ENCODE data around the gene RHEBL1. TPM values are rescaled to one million over a fixed set of nuclear protein-coding genes. Genes with fewer than 3 reads are reported as not detected.
A peak's percentile ranks its signal among the peaks of the same experiment; 100 is the strongest.

RHEBL1 gene
- total and polyA plus RNA-seq, 2 of the 4 experiments (the other 2 are of a cell fraction), result 0.62 to 0.72 TPM

DNA sequence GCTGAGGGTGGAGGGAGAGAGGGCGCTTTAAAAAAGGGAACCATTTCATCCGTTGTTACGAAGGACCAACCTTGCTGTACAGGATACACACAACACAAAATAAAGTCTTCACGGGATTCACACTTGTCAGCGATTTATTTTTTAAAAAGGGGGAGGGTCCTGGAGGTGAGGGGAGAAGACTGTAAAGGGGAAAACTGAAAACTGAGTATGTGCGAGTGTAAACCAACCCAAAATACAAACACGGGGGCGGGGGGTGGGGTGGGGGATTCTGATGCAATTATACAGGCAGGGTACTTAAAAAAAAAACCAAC is 50.7 kb downstream of the RHEBL1 start:
- H3K9me3 ChIP-seq (ENCODE audit: control insufficient read depth, insufficient read depth, low read length), result no peaks in the 10 kb centered on the region
- H3K27me3 ChIP-seq (ENCODE audit: control insufficient read depth, insufficient read depth, low read length), result no peaks in the 10 kb centered on the region
- POLR2A ChIA-PET (ENCODE audit: unreplicated experiment), result no interaction called here
- H3K4me1 ChIP-seq (ENCODE audit: control insufficient read depth, insufficient read depth, low read length), result peaks cover 3% of the 10 kb centered on the region
- H4K5ac ChIP-seq (ENCODE audit: low read depth, low read length), result peak overlapping the region; percentile 97
- peak; percentile 3 for ATAC-seq (ENCODE audit: low read depth)
- WGBS, 2 experiments (ENCODE audit: extremely low coverage in 2 of 2, insufficient read length in 1 of 2), result no CpG with 5 or more reads among the region's 8 CpGs
- in situ Hi-C loops (cut with MboI; ENCODE audit: low sequenced_read_pairs), result no loop called here
- peak overlapping the region; percentile 96 for H2AK5ac ChIP-seq (ENCODE audit: low read depth, low read length)
- intact Hi-C loops (cut with micrococcal nuclease), result no loop called here
- CTCF ChIA-PET, result interaction anchor here (0.6 to 1.3 kb wide), 2 partner anchors 20 to 224 kb away, joined by 3 read pairs; no protein-coding TSS in a partner anchor
- H3K9me1 ChIP-seq (ENCODE audit: insufficient read depth, low read length), result peaks cover 4% of the 10 kb centered on the region
- H3K36me3 ChIP-seq (ENCODE audit: control insufficient read depth, insufficient read depth, low read length), result peaks cover 29% of the 10 kb centered on the region
- peaks cover 8% of the 10 kb centered on the region; the same call in 1 of the 2 replicates for H4K20me1 ChIP-seq (ENCODE audit: insufficient read depth, low read length)
- dilution Hi-C loops (cut with HindIII; ENCODE audit: low sequenced_read_pairs, unreplicated experiment), result no loop called here
- H2BK15ac ChIP-seq (ENCODE audit: low read depth, low read length), result peak overlapping the region; percentile 57; the same call in 1 of the 3 replicates
- H3K23ac ChIP-seq (ENCODE audit: low read depth, low read length), result peak overlapping the region; percentile 94
- H3K18ac ChIP-seq (ENCODE audit: low read depth, low read length), result peak overlapping the region; percentile 65
- no TSS peak for BruUV-seq (replicated peaks)
- DNase-seq, result no peak
- peak overlapping the region; percentile 93 for H2AFZ ChIP-seq (replicated peaks; ENCODE audit: low read length, poor library complexity)
- peak overlapping the region; percentile 54; the same call in 1 of the 2 replicates for H2BK120ac ChIP-seq (ENCODE audit: low read depth, low read length)
- H4K91ac ChIP-seq (ENCODE audit: insufficient read depth, low read depth, low read length), result peak overlapping the region; percentile 98
- H3K79me1 ChIP-seq (ENCODE audit: low read depth in 1 of 2, low read length in 2 of 2), result peaks cover 30 to 50% of the 10 kb centered on the region in 2 experiments
- peak overlapping the region; percentile 99 for H3K4ac ChIP-seq (ENCODE audit: low read depth, low read length)
- 0 out of 2 replicates have a peak overlapping the region, but pooled peaks have one; percentile 22 for H2BK20ac ChIP-seq (ENCODE audit: low read depth, low read length)
- TF ChIP-seq, protein P1, sequence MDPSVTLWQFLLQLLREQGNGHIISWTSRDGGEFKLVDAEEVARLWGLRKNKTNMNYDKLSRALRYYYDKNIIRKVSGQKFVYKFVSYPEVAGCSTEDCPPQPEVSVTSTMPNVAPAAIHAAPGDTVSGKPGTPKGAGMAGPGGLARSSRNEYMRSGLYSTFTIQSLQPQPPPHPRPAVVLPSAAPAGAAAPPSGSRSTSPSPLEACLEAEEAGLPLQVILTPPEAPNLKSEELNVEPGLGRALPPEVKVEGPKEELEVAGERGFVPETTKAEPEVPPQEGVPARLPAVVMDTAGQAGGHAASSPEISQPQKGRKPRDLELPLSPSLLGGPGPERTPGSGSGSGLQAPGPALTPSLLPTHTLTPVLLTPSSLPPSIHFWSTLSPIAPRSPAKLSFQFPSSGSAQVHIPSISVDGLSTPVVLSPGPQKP (IDR thresholded peaks at IDR 0.05; ENCODE audit: borderline replicate concordance, low read depth, low read length), result no peak
- TF ChIP-seq NFE2L2 (IDR thresholded peaks at IDR 0.05; ENCODE audit: low read depth, low read length), result no peak
- TF ChIP-seq SMC3 (IDR thresholded peaks at IDR 0.05; ENCODE audit: low read depth, low read length), result no peak
- TF ChIP-seq RFX5 (IDR thresholded peaks at IDR 0.05; ENCODE audit: low read depth, low read length), result no peak
- peak; percentile 56; the same call in 1 of the 2 replicates for TF ChIP-seq MAFK (IDR thresholded peaks at IDR 0.05; ENCODE audit: low read depth, low read length)
- H3K4me3 ChIP-seq (ENCODE audit: insufficient read depth, low read depth, low read length), result peak overlapping the region; percentile 71
- peak overlapping the region; percentile 93 for H2AK9ac ChIP-seq (replicated peaks; ENCODE audit: low read depth, low read length, poor library complexity)
- peak overlapping the region; percentile 91 for H3K9ac ChIP-seq (ENCODE audit: low read depth, low read length)
- H3K56ac ChIP-seq (ENCODE audit: extremely low read depth, insufficient read depth, low read length), result peak overlapping the region; percentile 88
- H3K27ac ChIP-seq (ENCODE audit: insufficient read depth, low read length), result peak overlapping the region; percentile 92
- H2BK5ac ChIP-seq (ENCODE audit: low read depth, low read length, poor library complexity, severe bottlenecking), result peak overlapping the region; percentile 93
- peak overlapping the region; percentile 100 for H4K8ac ChIP-seq (ENCODE audit: low read depth in 2 of 2, low read length in 2 of 2)
- peak overlapping the region; percentile 97 for H3K14ac ChIP-seq (replicated peaks; ENCODE audit: low read depth, low read length)
- H3K4me2 ChIP-seq (ENCODE audit: low read depth, low read length), result peak overlapping the region; percentile 91

All from IMR-90 (cell line).